Mesodermal cell (in vitro differentiated cells): ENCODE results near the gene UNC13B.

Source experiments
- H3K27ac ChIP-seq: 2 replicates; pipeline ENCODE4 v1.7.0; 2013; ENCODE audit warnings: mild to moderate bottlenecking, low read depth, low read length, moderate library complexity; ENCODE audit not compliant: severe bottlenecking
- H3K36me3 ChIP-seq: 2 replicates; pipeline ENCODE4 v1.7.1; 2013; ENCODE audit warnings: mild to moderate bottlenecking, low read length, moderate library complexity; ENCODE audit not compliant: control insufficient read depth, insufficient read depth
- H3K4me1 ChIP-seq: one replicate; pipeline ENCODE4 v1.7.1; 2013; ENCODE audit warnings: mild to moderate bottlenecking, low read length; ENCODE audit not compliant: insufficient read depth, control insufficient read depth, poor library complexity, severe bottlenecking
- H3K4me3 ChIP-seq: 2 replicates; pipeline ENCODE4 v1.7.0; 2013; ENCODE audit warnings: low read length, control low read depth, mild to moderate bottlenecking; ENCODE audit not compliant: insufficient read depth, poor library complexity, severe bottlenecking; ENCODE audit errors: extremely low read depth
- H3K9me3 ChIP-seq: 2 replicates; pipeline ENCODE4 v1.7.1; 2013; ENCODE audit warnings: mild to moderate bottlenecking, low read length, moderate library complexity; ENCODE audit not compliant: control insufficient read depth
- WGBS, 2 experiments: methylation state at CpG; one replicate each; pipeline ENCODE4 v1.1.5; 2013; ENCODE audit warnings: missing lambda C conversion rate in 2 of 2; ENCODE audit not compliant: insufficient coverage in 2 of 2; 5-methylcytosine and 5-hydroxymethylcytosine counted together

Gene UNC13B

GRCh38 chr9:35333551-35333950 lies 171.7 kb downstream of the UNC13B start:
- Histone ChIP-seq H3K9me3 (no peaks in the 10 kb centered on the region), H3K4me3 (no peak overlapping the region), H3K36me3 (no peaks in the 10 kb centered on the region), H3K27ac (no peak overlapping the region), H3K4me1 (no peaks in the 10 kb centered on the region)
- 100% methylated on average over 1 of the region's 1 CpG; no CpG with 5 or more reads in 1 of the 2 experiments for WGBS, 2 experiments

- no peak overlapping the region for H3K27ac ChIP-seq
- no peaks in the 10 kb centered on the region for H3K36me3 ChIP-seq
- no peaks in the 10 kb centered on the region for H3K4me1 ChIP-seq
- no peak overlapping the region for H3K4me3 ChIP-seq
- H3K9me3 ChIP-seq = no peaks in the 10 kb centered on the region
Observed at GRCh38 chr9:35335164-35335563, 173.4 kb downstream of the UNC13B start.

GRCh38 chr9:35338086-35338485 lies 176.3 kb downstream of the UNC13B start:
- no peak overlapping the region for H3K27ac ChIP-seq
- 86 to 88% methylated on average over 1 to 2 of the region's 2 CpGs for WGBS, 2 experiments

GRCh38 chr9:35338561-35339274 lies 176.9 kb downstream of the UNC13B start:
- WGBS, 2 experiments = 97 to 98% methylated on average over 3 to 5 of the region's 6 CpGs
- peaks cover 10% of the 10 kb centered on the region for H3K4me1 ChIP-seq
- H3K9me3 ChIP-seq = no peaks in the 10 kb centered on the region
- no peak overlapping the region for H3K4me3 ChIP-seq
- H3K36me3 ChIP-seq = no peaks in the 10 kb centered on the region
- no peak overlapping the region for H3K27ac ChIP-seq

More at GRCh38 chr9:35338086-35338485, 176.3 kb downstream of the UNC13B start:
- peaks cover 10% of the 10 kb centered on the region for H3K4me1 ChIP-seq
- no peak overlapping the region for H3K4me3 ChIP-seq
- no peaks in the 10 kb centered on the region for H3K9me3 ChIP-seq
- H3K36me3 ChIP-seq = no peaks in the 10 kb centered on the region

GRCh38 chr9:35340046-35340445 lies 178.2 kb downstream of the UNC13B start:
- no peak overlapping the region for H3K27ac ChIP-seq
- H3K36me3 ChIP-seq = no peaks in the 10 kb centered on the region
- H3K9me3 ChIP-seq = no peaks in the 10 kb centered on the region
- WGBS, 2 experiments = no CpG with 5 or more reads among the region's 1 CpG
- peaks cover 10% of the 10 kb centered on the region for H3K4me1 ChIP-seq
- no peak overlapping the region for H3K4me3 ChIP-seq

- Histone ChIP-seq H3K27ac (no peak overlapping the region), H3K4me1 (peaks cover 10% of the 10 kb centered on the region), H3K4me3 (no peak overlapping the region), H3K36me3 (no peaks in the 10 kb centered on the region), H3K9me3 (no peaks in the 10 kb centered on the region)
- WGBS, 2 experiments = 78% methylated on average over 1 of the region's 2 CpGs; no CpG with 5 or more reads in 1 of the 2 experiments
Observed at GRCh38 chr9:35341021-35341420, 179.2 kb downstream of the UNC13B start.

- H3K9me3 ChIP-seq = no peaks in the 10 kb centered on the region
- no peak overlapping the region for H3K27ac ChIP-seq
- H3K36me3 ChIP-seq = no peaks in the 10 kb centered on the region
- H3K4me3 ChIP-seq = no peak overlapping the region
- 31 to 39% methylated on average over 5 of the region's 5 CpGs for whole genome bisulfite sequencing, 2 experiments
- peaks cover 10% of the 10 kb centered on the region for H3K4me1 ChIP-seq
Observed at GRCh38 chr9:35341585-35341984, 179.8 kb downstream of the UNC13B start.

- WGBS, 2 experiments = 82 to 89% methylated on average over 3 of the region's 4 CpGs
- no peak overlapping the region for H3K27ac ChIP-seq
- H3K4me3 ChIP-seq = no peak overlapping the region
Observed at GRCh38 chr9:35342221-35342958, 180.6 kb downstream of the UNC13B start.

GRCh38 chr9:35348109-35348508 lies 186.3 kb downstream of the UNC13B start:
- 75 to 95% methylated on average over 1 to 2 of the region's 5 CpGs for WGBS, 2 experiments
- Histone ChIP-seq H3K4me1 (peaks cover 5% of the 10 kb centered on the region), H3K4me3 (no peak overlapping the region), H3K36me3 (no peaks in the 10 kb centered on the region), H3K27ac (no peak overlapping the region), H3K9me3 (no peaks in the 10 kb centered on the region)

More at GRCh38 chr9:35342221-35342958, 180.6 kb downstream of the UNC13B start:
- Histone ChIP-seq H3K4me1 (peaks cover 10% of the 10 kb centered on the region), H3K9me3 (no peaks in the 10 kb centered on the region), H3K36me3 (no peaks in the 10 kb centered on the region)

GRCh38 chr9:35349287-35349990 lies 187.6 kb downstream of the UNC13B start:
- Histone ChIP-seq H3K9me3 (no peaks in the 10 kb centered on the region), H3K27ac (no peak overlapping the region), H3K36me3 (no peaks in the 10 kb centered on the region), H3K4me1 (peaks cover 5% of the 10 kb centered on the region), H3K4me3 (no peak overlapping the region)
- WGBS, 2 experiments = 100% methylated on average over 2 of the region's 3 CpGs
